Muscle layer of colon (tissue), 2 donors: ENCODE results near the gene VPS51.
"Not testable (repeated sequence)": the region's sequence is repeated elsewhere in the genome, so short reads cannot be mapped to it uniquely, and the experiment has no call there.

Source experiments
- H3K27ac ChIP-seq: one replicate; pipeline ENCODE4 v1.7.0; 2013; ENCODE audit warnings: low read depth, mild to moderate bottlenecking, low read length, moderate library complexity
- H3K27me3 ChIP-seq, 2 donors: one replicate each; pipeline ENCODE4 v1.7.0; 2013; ENCODE audit warnings: low read length in 2 of 2, mild to moderate bottlenecking in 2 of 2; ENCODE audit not compliant: insufficient read depth in 2 of 2, control insufficient read depth in 1 of 2
- H3K36me3 ChIP-seq: one replicate; pipeline ENCODE4 v1.7.0; 2013; ENCODE audit warnings: mild to moderate bottlenecking, low read length; ENCODE audit not compliant: insufficient read depth
- H3K4me1 ChIP-seq: one replicate; pipeline ENCODE4 v1.7.0; 2013; ENCODE audit warnings: mild to moderate bottlenecking, low read length; ENCODE audit not compliant: insufficient read depth
- H3K4me3 ChIP-seq, 2 donors: one replicate each; pipeline ENCODE4 v1.7.0; 2013; ENCODE audit warnings: low read length in 2 of 2, low read depth in 1 of 2, mild to moderate bottlenecking in 1 of 2, moderate library complexity in 1 of 2
- H3K9ac ChIP-seq: one replicate; pipeline ENCODE4 v1.7.0; 2013; ENCODE audit warnings: low read length
- H3K9me3 ChIP-seq: one replicate; pipeline ENCODE4 v1.7.0; 2013; ENCODE audit warnings: mild to moderate bottlenecking, low read length
- donor health status: abdominal sarcoma.
- donor health status: Adenocarcinoma of cecum.

Gene VPS51

DNA sequence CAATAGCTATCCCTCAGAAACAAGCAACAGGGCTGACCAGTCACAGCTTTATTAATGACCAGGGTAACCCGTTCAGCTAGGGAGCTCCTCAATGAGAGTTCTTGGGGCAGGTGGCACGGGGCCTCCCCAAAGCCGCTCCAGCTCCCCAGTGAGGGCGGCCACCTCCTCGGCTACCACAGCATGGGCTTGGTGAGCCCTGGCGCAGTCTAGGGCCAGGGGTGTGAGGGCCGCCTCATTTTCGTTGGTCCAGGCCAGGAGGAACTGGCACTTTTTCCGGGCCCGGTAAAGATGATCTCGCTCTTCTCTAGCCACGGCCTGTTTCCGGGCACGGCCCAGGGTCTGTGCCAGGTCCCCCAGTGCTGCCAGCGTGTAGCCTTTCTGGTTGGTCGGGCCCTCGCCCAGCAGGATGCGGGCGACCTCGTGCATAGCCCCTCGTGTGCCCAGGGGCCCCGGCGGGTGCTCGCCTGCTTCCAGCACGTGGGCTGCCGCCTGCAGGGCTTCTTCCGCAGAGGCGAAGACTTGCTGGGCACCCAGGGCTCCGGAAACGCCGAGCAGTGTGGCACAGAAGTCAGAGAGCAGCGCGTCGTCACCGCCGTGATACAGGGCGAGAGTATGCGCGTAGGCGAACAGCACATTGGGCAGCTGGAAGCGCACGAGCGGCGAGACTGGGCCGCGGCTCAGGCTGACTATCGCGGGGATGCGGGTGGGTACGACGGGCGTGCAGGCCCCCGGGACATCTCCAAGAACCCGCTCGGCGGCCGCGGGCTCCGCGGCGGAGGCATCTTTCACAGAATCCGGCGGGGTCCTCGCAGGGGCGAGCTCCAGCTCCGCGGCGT is 20.6 kb downstream of the VPS51 start:
- Histone ChIP-seq H3K27ac (peak overlapping the region; percentile 92), H3K4me3 (peak overlapping the region; percentile 66 to 91), H3K4me1 (peaks cover 37% of the 10 kb centered on the region), H3K9me3 (no peaks in the 10 kb centered on the region), H3K36me3 (peaks cover 26% of the 10 kb centered on the region), H3K9ac (peak overlapping the region; percentile 59), H3K27me3 (peaks cover 0 to 6% of the 10 kb centered on the region in 2 donors)

- peak within 1 kb of the TSS; percentile 59 for H3K9ac ChIP-seq
- no peaks in the 10 kb centered on the region for H3K9me3 ChIP-seq
- peaks cover 0 to 6% of the 10 kb centered on the region in 2 donors for H3K27me3 ChIP-seq
- H3K36me3 ChIP-seq: peaks cover 26% of the 10 kb centered on the region
- peak within 1 kb of the TSS; percentile 66 to 91 for H3K4me3 ChIP-seq
- peak within 1 kb of the TSS; percentile 92 for H3K27ac ChIP-seq
- H3K4me1 ChIP-seq: peaks cover 34% of the 10 kb centered on the region
These were observed 21.4 kb downstream of the VPS51 start, which contains the start of gene ZNHIT2 for GRCh38 chr11:65117206-65118096. ZNHIT2 (minus strand) TSS chr11:65117701; CDS start chr11:65117653, 48 bp downstream.

GRCh38 chr11:65118097-65118837 is 22.3 kb downstream of the VPS51 start:
- Histone ChIP-seq H3K9ac (no peak overlapping the region), H3K9me3 (no peaks in the 10 kb centered on the region), H3K27me3 (peaks cover 0 to 1% of the 10 kb centered on the region in 2 donors), H3K36me3 (peaks cover 26% of the 10 kb centered on the region), H3K27ac (no peak overlapping the region), H3K4me1 (peaks cover 28% of the 10 kb centered on the region), H3K4me3 (no peak overlapping the region)

DNA sequence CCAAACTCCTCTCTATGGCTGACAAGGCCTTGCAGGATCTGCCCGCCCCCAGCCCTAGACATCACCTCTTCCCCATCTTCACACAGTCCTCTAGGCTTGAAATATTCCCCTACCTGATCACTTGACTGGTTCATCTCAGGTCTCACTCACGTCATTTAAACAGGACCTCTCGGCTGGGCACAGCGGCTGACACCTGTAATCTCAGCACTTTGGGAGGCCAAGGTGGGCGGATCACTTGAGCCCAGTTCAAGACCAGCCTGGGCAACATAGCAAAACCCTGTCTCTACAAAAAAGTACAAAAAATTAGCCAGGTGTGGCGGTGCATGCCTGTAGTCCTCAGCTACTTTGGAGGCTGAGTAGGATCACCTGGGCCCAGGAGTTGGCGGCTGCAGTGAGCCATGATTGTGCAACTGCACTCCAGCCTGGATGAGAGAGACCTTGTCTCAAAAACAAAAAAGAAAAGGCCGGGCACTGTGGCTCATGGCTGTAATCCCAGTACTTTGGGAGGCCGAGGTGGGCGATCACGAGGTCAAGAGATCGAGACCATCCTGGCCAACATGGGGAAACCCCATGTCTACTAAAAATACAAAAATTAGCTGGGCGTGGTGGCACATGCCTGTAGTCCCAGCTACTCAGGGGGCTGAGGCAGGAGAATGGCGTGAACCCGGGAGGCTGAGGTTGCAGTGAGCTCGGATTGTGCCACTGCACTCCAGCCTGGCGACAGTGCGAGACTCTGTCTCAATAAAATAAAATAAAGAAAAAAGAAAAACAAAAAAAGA is 23.1 kb downstream of the VPS51 start:
- H3K27ac ChIP-seq, H3K4me3 ChIP-seq, H3K9me3 ChIP-seq, H3K9ac ChIP-seq, H3K27me3 ChIP-seq: not testable (repeated sequence)
- peaks cover 27% of the 10 kb centered on the region for H3K36me3 ChIP-seq
- peaks cover 23% of the 10 kb centered on the region for H3K4me1 ChIP-seq

DNA sequence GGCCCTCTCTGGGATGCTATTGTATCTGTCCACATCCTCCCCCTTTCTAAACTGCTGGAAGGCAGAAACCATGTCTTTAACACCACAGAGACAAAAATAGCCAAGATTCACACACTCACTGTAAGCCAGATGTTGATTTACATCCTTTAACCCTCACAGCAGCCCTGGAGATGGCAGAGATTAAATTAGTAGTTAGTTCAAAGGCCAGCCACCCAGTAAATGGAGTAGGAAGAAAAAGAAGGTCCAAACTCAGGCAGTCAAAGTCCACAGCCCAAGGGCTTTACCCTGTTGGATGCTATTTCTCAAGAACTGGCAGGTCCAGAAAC is 23.6 kb downstream of the VPS51 start:
- peaks cover 33% of the 10 kb centered on the region for H3K36me3 ChIP-seq

GRCh38 chr11:65120831-65121230 is 24.8 kb downstream of the VPS51 start:
- peak overlapping the region; percentile 98 for H3K27ac ChIP-seq
- peak overlapping the region in 1 of 2 donors; percentile 73 for H3K4me3 ChIP-seq
- peaks cover 40% of the 10 kb centered on the region for H3K36me3 ChIP-seq
- H3K4me1 ChIP-seq: peaks cover 22% of the 10 kb centered on the region
- H3K9ac ChIP-seq: peak overlapping the region; percentile 79
- H3K9me3 ChIP-seq: no peaks in the 10 kb centered on the region
- H3K27me3 ChIP-seq: no peaks in the 10 kb centered on the region

More for the DNA sequence above, 23.6 kb downstream of the VPS51 start:
- Histone ChIP-seq H3K4me1 (peaks cover 23% of the 10 kb centered on the region), H3K27me3 (no peaks in the 10 kb centered on the region), H3K9me3 (no peaks in the 10 kb centered on the region), H3K9ac (no peak overlapping the region), H3K4me3 (no peak overlapping the region), H3K27ac (no peak overlapping the region)

- Histone ChIP-seq H3K4me1 (peaks cover 16% of the 10 kb centered on the region), H3K9me3 (no peaks in the 10 kb centered on the region), H3K9ac (peak overlapping the region; percentile 79), H3K36me3 (peaks cover 44% of the 10 kb centered on the region), H3K27ac (peak overlapping the region; percentile 98), H3K4me3 (peak overlapping the region; percentile 73 to 88), H3K27me3 (no peaks in the 10 kb centered on the region)
These were observed 25.4 kb downstream of the VPS51 start for GRCh38 chr11:65121447-65121864.

- H3K36me3 ChIP-seq: peaks cover 50% of the 10 kb centered on the region
- peak within 1 kb of the TSS; percentile 98 for H3K27ac ChIP-seq
- H3K9me3 ChIP-seq: no peaks in the 10 kb centered on the region
- H3K4me1 ChIP-seq: peaks cover 11% of the 10 kb centered on the region
- H3K4me3 ChIP-seq: peak within 1 kb of the TSS; percentile 73 to 88
- H3K9ac ChIP-seq: peak within 1 kb of the TSS; percentile 79
- H3K27me3 ChIP-seq: no peaks in the 10 kb centered on the region
These were observed 26.1 kb downstream of the VPS51 start, which contains the start of the genes FAU and MRPL49 for GRCh38 chr11:65121865-65122696. FAU (minus strand) TSS chr11:65122134; CDS start chr11:65121813, 321 bp downstream. MRPL49 (plus strand) TSS chr11:65122321; CDS start chr11:65122347, 26 bp downstream.

- no peak overlapping the region for H3K4me3 ChIP-seq
- H3K27ac ChIP-seq: no peak overlapping the region
- H3K4me1 ChIP-seq: peaks cover 11% of the 10 kb centered on the region
- no peak overlapping the region for H3K9ac ChIP-seq
- H3K27me3 ChIP-seq: no peaks in the 10 kb centered on the region
- no peaks in the 10 kb centered on the region for H3K9me3 ChIP-seq
- H3K36me3 ChIP-seq: peaks cover 63% of the 10 kb centered on the region
These were observed 28.6 kb downstream of the VPS51 start for GRCh38 chr11:65124480-65125196.
